ENCODE data around the gene SFTPB.
"Not testable (repeated sequence)": the region's sequence is repeated elsewhere in the genome, so short reads cannot be mapped to it uniquely, and the experiment has no call there.

SFTPB gene

DNA sequence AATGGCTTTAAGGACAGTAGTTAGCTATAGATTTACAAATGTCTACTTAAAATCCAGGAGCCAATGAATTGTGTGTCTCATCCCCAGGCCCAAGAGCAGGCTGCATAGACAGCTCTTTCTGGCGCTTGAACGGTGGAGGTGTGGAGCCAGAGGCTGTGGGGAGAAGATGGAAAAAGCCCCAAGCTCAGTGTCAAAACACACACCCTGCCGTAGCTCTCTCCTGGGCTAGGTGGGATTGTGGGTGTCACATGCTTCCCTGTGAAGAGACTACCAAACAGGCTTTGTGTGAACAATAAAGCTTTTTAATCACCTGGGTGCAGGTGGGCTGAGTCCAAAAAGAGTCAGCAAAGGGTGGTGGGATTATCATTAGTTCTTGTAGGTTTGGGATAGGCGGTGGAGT lies 10.6 kb downstream of the SFTPB start:
- in situ Hi-C loops (cut with HindIII; ENCODE audit: low sequenced_read_pairs) = not testable (repeated sequence)

DNA sequence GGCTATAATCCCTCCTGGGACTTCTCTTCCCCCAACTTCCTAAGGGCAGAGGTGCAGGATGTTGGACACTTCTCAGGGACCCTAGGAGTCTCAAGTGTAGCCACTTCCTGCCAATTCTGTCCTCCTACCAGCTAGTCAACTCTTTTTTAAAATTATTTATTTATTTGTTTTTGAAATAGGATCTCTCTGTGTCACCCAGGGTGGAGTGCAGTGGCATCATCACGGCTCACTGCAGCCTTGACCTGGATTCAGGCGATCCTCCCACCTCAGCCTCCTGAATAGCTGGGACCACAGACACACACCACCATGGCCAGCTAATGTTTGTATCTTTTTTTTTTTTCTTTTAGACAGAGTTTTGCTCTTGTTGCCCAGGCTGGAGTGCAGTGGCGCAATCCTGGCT lies 11.5 kb downstream of the SFTPB start:
- in situ Hi-C loops (cut with HindIII; ENCODE audit: low sequenced_read_pairs) = no loop called here

DNA sequence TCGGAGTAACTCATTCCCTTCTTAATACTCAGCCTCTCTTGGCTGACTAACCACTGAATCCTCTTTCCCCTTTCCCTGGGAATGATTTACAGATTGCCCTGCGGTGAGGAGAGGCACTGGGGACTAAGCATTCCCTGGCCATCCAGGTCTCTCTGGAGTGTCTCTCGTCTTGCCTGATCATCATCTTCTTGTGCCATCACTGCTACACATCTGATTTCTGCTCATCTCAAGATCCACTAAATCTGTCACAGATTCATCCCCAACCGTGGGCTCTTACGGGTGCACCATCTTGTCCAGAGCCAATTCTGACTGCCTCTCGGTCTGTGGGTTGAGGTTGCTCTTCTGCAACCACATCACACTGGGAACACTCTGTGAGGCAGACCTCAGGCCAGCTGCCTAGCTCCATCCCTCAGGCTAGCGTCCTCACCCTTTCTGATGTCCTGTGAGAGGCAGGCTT lies 12.0 kb downstream of the SFTPB start:
- in situ Hi-C loops (cut with HindIII; ENCODE audit: low sequenced_read_pairs) = no loop called here

DNA sequence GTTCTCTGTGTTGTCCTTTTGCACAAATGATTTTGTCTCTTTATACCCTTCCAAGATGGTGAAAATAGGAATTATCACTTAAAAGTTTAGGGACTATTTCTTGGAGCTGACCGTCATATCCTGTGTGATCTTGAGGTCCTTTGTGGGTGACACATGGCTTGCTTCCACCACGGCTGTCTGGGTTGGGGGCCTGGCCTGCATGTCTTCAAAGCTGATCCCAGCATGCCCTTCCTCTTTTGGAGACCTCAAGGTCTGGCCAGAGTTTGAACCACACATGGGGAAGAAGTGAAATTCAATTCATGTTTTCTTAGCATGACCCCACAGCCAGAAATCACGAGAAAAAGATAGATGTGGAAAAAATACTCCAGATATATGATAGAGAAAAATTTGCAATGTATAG lies 14.0 kb downstream of the SFTPB start:
- in situ Hi-C loops (cut with HindIII; ENCODE audit: low sequenced_read_pairs) = no loop called here

DNA sequence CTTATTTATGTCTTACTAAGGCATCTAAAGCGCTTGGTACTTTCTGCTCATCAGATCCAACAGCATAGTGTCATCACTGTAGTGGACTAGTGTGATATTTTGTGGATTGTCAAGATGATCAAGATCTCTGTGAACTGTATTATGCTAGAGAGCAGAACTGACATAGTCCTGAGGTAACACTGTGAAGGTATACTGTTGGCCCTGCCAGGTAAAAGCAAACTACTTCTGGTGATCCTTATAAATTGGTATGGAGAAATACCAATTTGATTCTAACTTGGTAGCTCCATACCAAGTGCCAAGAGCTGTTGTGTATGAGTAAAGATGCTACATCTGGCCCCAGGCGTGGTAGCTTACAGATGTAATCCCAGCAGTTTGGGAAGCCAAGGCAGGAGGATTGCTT lies 15.9 kb downstream of the SFTPB start:
- in situ Hi-C loops (cut with HindIII; ENCODE audit: low sequenced_read_pairs) = no loop called here

DNA sequence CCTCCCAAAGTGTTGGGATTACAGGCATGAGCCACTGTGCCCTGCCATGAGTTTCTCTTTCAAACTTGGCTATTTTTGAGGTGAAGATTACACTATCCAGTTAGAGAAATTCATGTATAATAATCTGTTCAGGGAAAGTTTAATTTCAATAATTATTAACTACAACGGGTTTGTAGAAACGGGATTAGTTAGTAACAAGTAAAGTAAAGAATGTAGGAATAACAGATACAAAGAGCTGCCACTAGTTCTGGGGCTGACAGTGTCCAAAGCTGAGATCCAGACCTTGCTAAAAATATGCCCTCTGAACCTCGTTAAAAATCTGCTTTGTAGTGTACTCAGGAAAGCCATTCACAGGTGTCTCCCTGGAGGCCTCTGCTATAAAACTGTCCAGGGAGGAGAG lies 16.9 kb downstream of the SFTPB start:
- in situ Hi-C loops (cut with HindIII; ENCODE audit: low sequenced_read_pairs) = no loop called here

DNA sequence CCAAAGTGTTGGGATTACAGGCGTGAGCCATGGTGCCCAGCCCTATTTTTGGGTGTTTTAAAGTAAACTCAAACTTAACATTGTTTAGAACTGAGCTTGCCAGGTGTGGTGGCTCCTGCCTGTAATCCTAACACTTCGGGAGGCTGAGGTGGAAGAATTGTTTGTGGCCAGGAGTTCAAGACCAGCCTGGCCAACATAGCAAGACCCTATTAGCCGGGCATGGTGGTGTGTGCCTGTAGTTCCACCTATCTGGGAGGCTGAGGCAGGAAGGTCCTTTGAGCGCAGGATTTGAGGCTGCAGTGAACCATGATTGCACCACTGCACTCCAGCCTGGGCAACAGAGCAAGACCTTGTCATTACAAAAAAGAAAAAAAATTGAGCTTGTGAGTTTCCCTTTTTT lies 17.5 kb downstream of the SFTPB start:
- in situ Hi-C loops (cut with HindIII; ENCODE audit: low sequenced_read_pairs) = no loop called here

DNA sequence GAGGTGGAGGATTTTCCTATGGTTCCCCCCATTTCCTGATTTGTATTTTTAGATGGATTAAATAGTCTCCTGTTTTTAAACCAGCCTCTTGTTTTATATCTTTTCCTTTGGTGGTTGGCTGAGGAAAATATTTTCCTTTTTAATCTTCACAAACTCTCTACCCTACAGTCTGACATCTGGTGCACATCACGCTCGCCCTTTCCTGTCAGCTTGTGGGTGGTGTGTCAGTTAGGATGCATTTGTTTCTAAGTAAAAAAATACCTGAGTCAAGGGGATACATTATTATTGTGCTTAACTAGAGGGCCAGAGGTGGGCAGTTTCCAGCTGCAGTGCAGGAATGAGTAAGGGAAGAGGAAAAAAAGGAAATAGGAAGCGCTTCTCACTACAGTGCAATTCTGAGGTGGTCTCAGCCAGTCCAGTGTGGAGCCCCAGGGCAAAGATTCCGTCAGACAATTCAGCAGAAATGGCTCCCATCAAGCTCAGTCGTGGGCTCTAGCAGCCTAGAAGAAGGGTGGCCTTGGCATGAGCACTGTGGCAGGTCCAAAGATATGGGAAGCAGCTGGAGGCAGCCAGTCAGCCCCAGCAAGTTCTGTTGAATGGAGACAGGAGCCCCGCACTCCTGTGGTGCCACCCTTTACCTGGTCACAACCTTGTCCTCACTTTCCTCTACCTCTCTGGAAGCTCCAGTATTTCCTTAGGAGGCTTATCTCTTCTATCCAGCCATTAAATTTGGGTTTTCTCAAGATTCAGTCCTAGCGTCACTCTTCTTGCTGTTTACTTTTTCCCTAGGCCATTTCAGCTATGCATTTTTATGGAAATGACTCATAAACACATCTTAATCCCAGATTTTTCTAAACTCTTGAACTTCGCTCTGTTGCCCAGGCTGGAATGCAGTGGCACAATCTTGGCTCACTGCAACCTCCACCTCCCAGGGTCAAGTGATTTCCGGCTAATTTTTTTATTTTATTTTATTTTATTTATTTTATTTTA lies 18.5 kb downstream of the SFTPB start:
- in situ Hi-C loops (cut with HindIII; ENCODE audit: low sequenced_read_pairs) = no loop called here

DNA sequence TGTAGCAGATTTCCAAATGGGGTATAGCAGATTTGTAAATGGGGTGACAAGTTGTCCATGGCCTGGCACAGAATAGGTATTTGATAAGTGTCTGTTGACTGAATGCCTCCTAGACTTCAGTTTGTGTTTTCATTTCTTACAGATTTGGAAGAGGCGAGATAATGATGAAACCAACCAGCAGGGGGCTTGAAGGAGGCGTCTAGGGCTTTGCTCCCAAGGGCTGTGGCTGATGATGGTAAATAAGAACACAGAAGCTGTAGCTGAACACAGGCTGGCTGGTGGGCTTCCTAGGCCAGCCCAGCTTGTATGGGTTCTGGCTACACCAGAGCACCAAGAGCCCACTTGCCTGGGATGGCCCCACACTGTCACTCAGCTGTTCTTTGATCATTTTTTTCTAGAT lies 19.4 kb downstream of the SFTPB start:
- in situ Hi-C loops (cut with HindIII; ENCODE audit: low sequenced_read_pairs) = no loop called here

DNA sequence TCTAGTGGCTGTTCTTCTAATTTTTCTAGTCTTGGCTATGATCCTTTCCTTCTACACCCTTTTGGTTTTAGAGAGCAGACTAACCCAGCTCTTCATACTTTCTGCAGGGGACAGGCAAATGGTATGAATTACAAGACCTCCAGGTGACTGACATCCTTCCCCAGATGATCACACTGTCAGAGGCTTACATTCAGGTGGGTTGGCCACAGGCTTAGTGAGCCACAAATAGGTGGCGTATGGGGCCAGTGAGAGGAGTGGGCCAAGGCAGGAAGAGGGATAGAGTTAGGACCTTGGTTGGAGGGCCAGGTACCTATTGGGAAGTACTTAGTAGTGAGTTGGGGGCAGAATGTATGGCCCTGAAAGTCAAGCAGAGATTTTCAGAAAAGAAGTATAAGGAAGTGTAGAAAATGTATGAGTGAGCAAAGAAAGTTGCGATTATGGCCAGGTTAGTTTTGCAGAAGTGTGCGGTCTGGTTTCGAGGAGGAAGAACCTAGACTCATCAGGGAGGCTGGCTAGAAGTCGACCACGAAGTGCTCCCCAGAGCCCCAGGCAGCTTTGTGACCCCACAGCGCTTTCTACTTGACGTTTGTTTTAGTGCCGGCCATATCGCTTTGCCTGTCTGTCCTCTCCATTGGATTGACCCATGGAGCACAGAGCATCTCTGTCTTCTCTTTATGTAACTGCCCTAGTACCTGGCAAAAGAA lies 20.0 kb downstream of the SFTPB start:
- in situ Hi-C loops (cut with HindIII; ENCODE audit: low sequenced_read_pairs) = no loop called here

DNA sequence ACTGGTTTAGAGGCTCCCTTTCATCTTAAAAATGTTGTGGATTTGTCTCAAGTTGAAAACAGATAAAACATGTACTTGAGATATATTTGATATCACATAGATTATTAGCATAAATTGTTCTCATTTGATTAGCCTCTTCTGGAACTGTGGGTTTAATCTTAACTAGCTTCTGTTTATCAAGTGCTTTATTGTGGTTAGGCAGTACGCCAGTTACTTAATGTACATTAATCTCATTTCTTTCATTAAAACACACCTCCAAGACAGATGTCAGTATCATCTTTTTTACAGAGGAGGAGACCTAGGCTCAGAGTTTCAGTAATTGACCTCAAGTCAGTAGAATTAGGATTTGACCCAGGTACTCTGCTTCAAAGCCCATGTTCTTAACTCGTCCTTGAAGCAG lies 21.8 kb downstream of the SFTPB start:
- in situ Hi-C loops (cut with HindIII; ENCODE audit: low sequenced_read_pairs) = no loop called here

DNA sequence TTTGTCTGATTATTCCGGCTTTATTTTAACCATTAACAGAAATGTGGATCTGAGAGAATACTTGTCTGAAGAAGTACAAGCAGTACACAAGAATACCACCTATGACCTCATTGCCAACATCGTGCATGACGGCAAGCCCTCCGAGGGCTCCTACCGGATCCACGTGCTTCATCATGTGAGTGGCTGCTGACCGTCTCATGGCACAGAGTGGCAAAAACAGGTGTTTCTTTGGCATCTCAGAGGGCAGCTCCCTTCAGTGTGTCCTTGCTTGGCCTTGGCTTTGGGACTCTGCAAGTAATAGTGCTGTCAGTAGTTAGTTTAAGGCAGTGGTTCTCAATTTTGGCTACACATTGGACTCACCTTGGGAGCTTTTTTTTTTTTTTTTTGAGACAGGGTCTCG lies 23.1 kb downstream of the SFTPB start:
- in situ Hi-C loops (cut with HindIII; ENCODE audit: low sequenced_read_pairs) = no loop called here

DNA sequence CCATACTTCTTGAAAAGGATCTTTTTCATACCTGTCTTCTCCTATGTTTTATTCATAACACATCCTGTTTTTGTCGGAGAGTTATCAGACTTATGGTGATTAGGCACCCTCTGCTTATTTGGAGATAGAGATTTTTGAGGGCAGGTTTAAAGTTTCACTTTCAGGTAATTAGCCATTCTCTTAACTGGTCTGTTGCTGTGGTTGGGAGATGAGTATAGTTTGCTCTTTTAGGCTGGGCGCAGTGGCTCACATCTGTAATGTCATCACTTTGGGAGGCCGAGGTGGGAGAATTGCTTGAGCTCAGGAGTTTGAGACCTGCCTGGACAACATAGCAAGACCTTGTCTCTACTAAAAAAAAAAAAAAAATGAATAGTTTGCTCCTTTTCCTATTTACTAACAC lies 25.3 kb downstream of the SFTPB start:
- in situ Hi-C loops (cut with HindIII; ENCODE audit: low sequenced_read_pairs) = no loop called here

DNA sequence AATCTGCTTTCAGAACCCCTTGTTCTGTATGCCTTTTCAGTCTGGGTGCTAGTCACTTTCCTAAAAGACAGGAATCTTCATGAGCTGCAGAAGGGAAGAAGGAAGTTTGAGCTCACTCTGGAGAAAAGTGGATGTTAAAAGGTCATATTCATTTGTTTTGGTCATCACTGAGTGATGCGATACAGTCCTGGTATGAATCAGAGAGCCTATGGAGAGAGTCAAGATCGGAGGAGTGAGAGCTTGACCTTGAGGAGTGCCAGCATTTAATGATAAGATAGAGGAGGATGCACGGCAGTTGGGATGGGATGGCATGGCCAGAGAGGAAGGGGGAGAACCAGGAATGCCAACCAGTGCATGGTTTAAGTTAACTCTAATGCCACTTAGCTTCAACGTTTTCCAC lies 32.4 kb downstream of the SFTPB start:
- in situ Hi-C loops (cut with HindIII; ENCODE audit: low sequenced_read_pairs) = no loop called here

DNA sequence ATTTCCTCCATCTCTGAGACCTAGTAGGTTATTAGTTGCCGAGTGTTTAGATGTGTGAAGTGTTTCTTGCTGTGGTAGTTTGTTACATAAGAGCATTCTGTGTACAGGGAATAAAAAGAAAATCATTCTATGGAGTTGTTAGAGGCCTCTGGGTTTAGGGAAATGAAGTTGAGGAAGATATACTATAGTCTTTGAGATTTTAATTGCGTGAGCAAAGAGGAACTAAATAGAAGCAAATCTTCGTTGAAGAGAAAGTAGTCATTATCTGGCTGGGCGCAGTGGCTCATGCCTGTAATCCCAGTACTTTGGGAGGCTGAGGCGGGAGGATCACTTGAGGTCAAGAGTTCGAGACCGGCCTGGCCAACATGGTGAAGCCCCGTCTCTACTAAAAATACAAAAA lies 33.0 kb downstream of the SFTPB start:
- in situ Hi-C loops (cut with HindIII; ENCODE audit: low sequenced_read_pairs) = no loop called here

DNA sequence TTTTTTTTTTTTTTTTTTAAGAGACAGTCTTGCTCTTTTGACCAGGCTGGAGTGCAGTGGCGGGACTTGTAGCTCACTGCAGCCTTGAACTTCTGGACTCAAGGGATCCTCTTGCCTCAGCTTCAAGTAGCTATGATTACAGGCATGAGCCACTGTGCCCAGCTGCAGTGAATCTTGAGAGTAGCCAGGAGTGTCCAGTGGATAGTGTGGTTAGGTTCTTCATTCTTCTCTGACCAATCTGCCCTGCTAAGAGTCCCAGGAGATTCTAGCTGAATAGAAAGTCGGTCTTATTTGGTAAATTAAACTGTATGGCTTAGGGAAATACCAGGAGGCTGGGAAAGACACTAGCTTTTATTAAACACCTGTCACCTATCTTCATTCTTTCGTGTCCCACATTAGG lies 36.7 kb downstream of the SFTPB start:
- in situ Hi-C loops (cut with HindIII; ENCODE audit: low sequenced_read_pairs) = no loop called here

DNA sequence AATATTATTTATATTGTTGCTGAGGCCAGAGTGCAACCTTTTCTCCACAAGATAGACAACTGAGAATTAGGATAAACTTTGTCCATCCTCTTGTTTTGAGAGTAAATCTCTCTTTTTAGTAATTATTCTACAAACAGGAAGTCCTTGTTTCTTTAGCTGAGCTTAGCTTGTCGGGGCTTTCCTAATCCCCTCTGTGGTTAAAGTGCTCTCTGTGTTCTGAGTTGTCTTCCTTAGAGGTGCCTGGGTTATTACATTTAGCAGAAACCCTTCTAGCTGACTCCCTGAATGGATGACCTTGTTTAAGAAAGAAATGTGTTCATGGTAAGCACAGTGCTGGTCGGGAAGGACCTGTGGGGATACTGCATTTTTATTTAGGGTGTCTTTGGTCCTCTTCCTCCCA lies 39.3 kb downstream of the SFTPB start:
- in situ Hi-C loops (cut with HindIII; ENCODE audit: low sequenced_read_pairs) = no loop called here

DNA sequence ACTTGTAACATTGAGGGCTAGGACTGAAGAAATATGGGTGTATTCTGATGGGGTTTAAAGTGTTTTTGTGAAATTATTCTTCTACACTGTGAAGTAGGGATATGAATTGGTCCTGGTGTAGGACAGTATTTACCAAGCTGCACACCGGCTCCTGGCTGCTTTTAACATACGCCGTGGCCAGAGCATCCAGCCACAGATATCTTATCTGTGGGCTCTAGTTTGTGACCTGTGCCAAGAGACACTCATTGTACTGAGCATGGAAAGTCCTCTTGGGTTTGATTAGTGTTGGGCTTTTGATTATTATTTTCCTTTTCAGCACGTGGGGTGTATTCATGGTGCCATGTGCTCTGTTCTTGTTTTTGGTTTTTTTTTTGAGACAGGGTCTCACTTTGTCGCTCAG lies 44.0 kb downstream of the SFTPB start:
- in situ Hi-C loops (cut with HindIII; ENCODE audit: low sequenced_read_pairs) = no loop called here

DNA sequence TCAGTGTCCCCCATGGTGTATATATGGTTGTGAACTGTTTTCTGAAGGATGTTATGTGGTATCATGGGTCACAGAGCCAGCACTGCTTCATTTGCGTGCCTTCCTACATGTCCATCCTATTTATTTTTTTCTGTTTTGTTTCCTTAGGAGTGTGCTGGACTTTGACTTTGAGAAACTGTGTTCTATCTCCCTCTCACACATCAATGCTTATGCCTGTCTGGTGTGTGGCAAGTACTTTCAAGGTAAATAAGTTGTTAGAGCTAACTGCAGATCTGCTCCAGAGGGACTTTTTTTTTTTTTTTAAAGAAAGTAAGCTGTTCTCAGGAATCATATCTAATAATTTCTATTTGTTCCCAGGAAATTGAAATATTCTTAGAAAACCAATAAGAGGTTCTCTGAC lies 46.7 kb downstream of the SFTPB start:
- in situ Hi-C loops (cut with HindIII; ENCODE audit: low sequenced_read_pairs) = no loop called here

DNA sequence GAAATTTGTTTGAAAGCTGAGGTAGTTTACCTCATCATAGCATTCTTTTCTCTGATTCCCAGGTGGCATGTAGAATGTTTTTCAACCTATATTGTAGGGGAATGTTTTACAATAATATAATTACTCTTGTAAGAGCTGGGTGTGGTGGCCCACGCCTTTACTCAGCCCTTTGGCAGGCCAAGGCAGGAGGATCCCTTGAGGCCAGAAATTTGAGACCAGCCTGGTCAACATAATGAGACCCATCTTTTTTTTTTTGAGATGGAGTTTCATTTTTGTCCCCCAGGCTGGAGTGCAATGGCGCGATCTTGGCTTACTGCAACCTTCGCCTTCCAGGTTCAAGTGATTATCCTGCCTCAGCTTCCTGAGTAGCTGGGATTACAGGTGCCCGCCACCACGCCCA lies 48.4 kb downstream of the SFTPB start:
- in situ Hi-C loops (cut with HindIII; ENCODE audit: low sequenced_read_pairs) = no loop called here

DNA sequence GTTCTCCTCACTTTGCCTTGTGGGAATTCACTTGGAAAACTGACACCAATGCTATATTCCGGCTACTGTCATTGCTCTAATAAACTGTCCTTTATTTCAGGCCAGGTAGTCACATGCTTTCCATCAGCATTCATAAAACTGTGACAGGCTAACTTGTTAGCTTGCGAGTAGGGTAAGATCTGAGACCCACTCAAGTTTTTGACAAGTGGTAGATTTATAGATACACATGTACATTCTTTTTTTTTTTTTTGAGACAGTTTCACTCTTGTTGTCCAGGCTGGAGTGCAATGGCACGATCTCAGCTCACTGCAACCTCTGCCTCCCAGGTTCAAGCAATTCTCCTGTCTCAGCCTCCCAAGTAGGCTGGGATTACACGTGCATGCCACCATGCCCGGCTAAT lies 50.3 kb downstream of the SFTPB start:
- in situ Hi-C loops (cut with HindIII; ENCODE audit: low sequenced_read_pairs) = not testable (repeated sequence)

DNA sequence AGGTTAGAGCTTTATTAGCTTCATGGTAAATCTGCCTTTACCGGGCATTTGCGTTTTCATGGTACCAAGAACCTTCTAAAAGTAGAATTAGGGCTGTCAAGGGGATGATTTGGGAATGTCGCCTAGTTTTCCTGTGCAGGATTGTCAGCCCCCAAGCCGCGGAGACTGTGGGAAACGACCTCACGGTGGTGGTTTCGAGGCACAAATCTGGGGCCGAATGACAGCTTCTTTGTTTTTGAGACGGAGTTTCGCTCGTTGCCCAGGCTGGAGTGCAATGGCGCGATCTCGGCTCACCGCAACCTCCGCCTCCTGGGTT lies 52.6 kb downstream of the SFTPB start:
- in situ Hi-C loops (cut with HindIII; ENCODE audit: low sequenced_read_pairs) = no loop called here

Measured in DLD1 (cell line).